CD14-positive monocyte (primary cell): ENCODE data around the gene ZIC5. TPM values are rescaled to one million over a fixed set of nuclear protein-coding genes. Genes with fewer than 3 reads are reported as not detected.

ENCODE experiments used
- DNase-seq, 3 donors: peaks; one replicate each; pipeline ENCODE4 v3.0.0-alpha.2; 2011 to 2022
- H2AFZ ChIP-seq: 2 replicates; pipeline ENCODE4 v1.6.0; 2012; ENCODE audit warnings: mild to moderate bottlenecking, low read depth, low read length, inconsistent platforms; ENCODE audit not compliant: insufficient read depth, poor library complexity, severe bottlenecking
- H3K27ac ChIP-seq, 2 donors: 1 replicate in 1 of 2; 2 replicates in 1 of 2; pipeline ENCODE4 v1.5.1; 2012 to 2013; ENCODE audit warnings: low read length in 2 of 2, control low read depth in 1 of 2, inconsistent platforms in 1 of 2, low read depth in 1 of 2, mild to moderate bottlenecking in 1 of 2
- H3K27me3 ChIP-seq, 2 donors: one replicate each; pipeline versions ENCODE4 v1.6.0 to v1.6.1; 2011 to 2013; ENCODE audit warnings: low read length in 2 of 2; ENCODE audit not compliant: control insufficient read depth in 2 of 2, insufficient read depth in 2 of 2
- H3K36me3 ChIP-seq, 2 donors: replicated peaks in 1 of 2; 1 replicate in 1 of 2; 2 replicates in 1 of 2; pipeline versions ENCODE4 v1.5.1 to v1.6.1; 2012 to 2013; ENCODE audit warnings: low read length in 2 of 2, control low read depth in 1 of 2, inconsistent platforms in 1 of 2, mild to moderate bottlenecking in 1 of 2; ENCODE audit not compliant: insufficient read depth in 2 of 2, control insufficient read depth in 1 of 2
- H3K4me1 ChIP-seq, 2 donors: 1 replicate in 1 of 2; 2 replicates in 1 of 2; pipeline versions ENCODE4 v1.5.1 to v1.6.1; 2012 to 2013; ENCODE audit warnings: low read length in 2 of 2, control low read depth in 1 of 2, inconsistent platforms in 1 of 2, mild to moderate bottlenecking in 1 of 2, moderate library complexity in 1 of 2; ENCODE audit not compliant: insufficient read depth in 2 of 2, control insufficient read depth in 1 of 2
- H3K4me2 ChIP-seq: replicated peaks from 2 replicates; pipeline ENCODE3; 2012; ENCODE audit warnings: low read length, moderate library complexity, mild to moderate bottlenecking; ENCODE audit not compliant: poor library complexity, severe bottlenecking; ENCODE audit errors: extremely low read depth
- H3K4me3 ChIP-seq, 3 experiments: fragments of 200-600 bp in 1 of 3; sonication (generic) in 1 of 3; replicated peaks in 1 of 3; 1 replicate in 2 of 3; 2 replicates in 1 of 3; pipeline ENCODE4 v1.5.1; 2011 to 2013; ENCODE audit warnings: low read length in 3 of 3, mild to moderate bottlenecking in 3 of 3, control low read depth in 2 of 3, low read depth in 2 of 3, inconsistent platforms in 1 of 3, moderate library complexity in 1 of 3
- H3K79me2 ChIP-seq: 2 replicates; pipeline ENCODE4 v1.6.0; 2012; ENCODE audit warnings: mild to moderate bottlenecking, control low read depth, inconsistent platforms, low read length, moderate library complexity; ENCODE audit not compliant: insufficient read depth
- H3K9ac ChIP-seq: 2 replicates; pipeline ENCODE4 v1.6.0; 2017; ENCODE audit warnings: low read length, mild to moderate bottlenecking; ENCODE audit not compliant: insufficient read depth, poor library complexity, severe bottlenecking
- H3K9me3 ChIP-seq, 2 donors: replicated peaks in 1 of 2; 1 replicate in 1 of 2; 2 replicates in 1 of 2; pipeline versions ENCODE4 v1.5.1 to v1.6.1; 2012 to 2013; ENCODE audit warnings: low read length in 2 of 2, control low read depth in 1 of 2; ENCODE audit not compliant: control insufficient read depth in 1 of 2, insufficient read depth in 1 of 2
- H4K20me1 ChIP-seq: 2 replicates; pipeline ENCODE4 v1.6.0; 2012; ENCODE audit warnings: mild to moderate bottlenecking, low read length, control low read depth, moderate library complexity; ENCODE audit not compliant: insufficient read depth
- H3K27ac Mint-ChIP-seq, 7 donors: one replicate each; pipeline ENCODE4 v1.8.0; 2020; ENCODE audit warnings: mild to moderate bottlenecking in 7 of 7, mixed read lengths in 7 of 7, moderate library complexity in 6 of 7, inconsistent platforms in 2 of 7
- H3K27me3 Mint-ChIP-seq, 3 donors: one replicate each; pipeline ENCODE4 v1.8.0; 2021 to 2022; ENCODE audit warnings: low read depth in 3 of 3, mild to moderate bottlenecking in 3 of 3, mixed read lengths in 3 of 3, moderate library complexity in 3 of 3, inconsistent platforms in 1 of 3
- H3K36me3 Mint-ChIP-seq, 2 donors: one replicate each; pipeline ENCODE4 v1.8.0; 2020; ENCODE audit warnings: mixed read lengths in 2 of 2, inconsistent platforms in 1 of 2, mild to moderate bottlenecking in 1 of 2
- H3K4me1 Mint-ChIP-seq: one replicate; pipeline ENCODE4 v1.8.0; 2020; ENCODE audit warnings: mild to moderate bottlenecking, mixed read lengths
- H3K4me3 Mint-ChIP-seq, 2 donors: one replicate each; pipeline ENCODE4 v1.8.0; 2020; ENCODE audit warnings: mild to moderate bottlenecking in 2 of 2, mixed read lengths in 2 of 2, moderate library complexity in 1 of 2
- H3K9me3 Mint-ChIP-seq, 7 donors: one replicate each; pipeline ENCODE4 v1.8.0; 2020 to 2022; ENCODE audit warnings: mixed read lengths in 7 of 7, mild to moderate bottlenecking in 6 of 7, moderate library complexity in 6 of 7, inconsistent platforms in 2 of 7
- WGBS: methylation state at CpG from one replicate; pipeline ENCODE4 v1.1.5; 2013; ENCODE audit warnings: missing lambda C conversion rate; ENCODE audit not compliant: insufficient coverage; 5-methylcytosine and 5-hydroxymethylcytosine counted together
- intact Hi-C, 2 donors: fragments of 100-400 bp; cut with micrococcal nuclease; formaldehyde crosslinking; loops; one replicate each; pipeline versions ENCODE4 v1.15.0 to v1.15.1; 2023
- polyA plus RNA-seq, 3 donors: library from polyadenylated mRNA; depleted of rRNA in 1 of 3; unstranded in 2 of 3; stranded (reverse) in 1 of 3; fragments of 300-500 nt in 2 of 3; fragments of >200 nt in 1 of 3; fragmentation: Illumina TruSeq in 2 of 3; gene quantifications; 1 replicate in 2 of 3; 2 replicates in 1 of 3; pipeline ENCODE4 v1.2.3, GENCODE V29; 2012 to 2021
- TF ChIP-seq, protein P1 (sequence below): fragments of 200-600 bp; IDR thresholded peaks from one replicate; pipeline ENCODE4 v1.8.0; 2022; ENCODE audit warnings: antibody characterized with exemption, mild to moderate bottlenecking

ZIC5 gene
- polyA plus RNA-seq, 3 donors = not detected

DNA sequence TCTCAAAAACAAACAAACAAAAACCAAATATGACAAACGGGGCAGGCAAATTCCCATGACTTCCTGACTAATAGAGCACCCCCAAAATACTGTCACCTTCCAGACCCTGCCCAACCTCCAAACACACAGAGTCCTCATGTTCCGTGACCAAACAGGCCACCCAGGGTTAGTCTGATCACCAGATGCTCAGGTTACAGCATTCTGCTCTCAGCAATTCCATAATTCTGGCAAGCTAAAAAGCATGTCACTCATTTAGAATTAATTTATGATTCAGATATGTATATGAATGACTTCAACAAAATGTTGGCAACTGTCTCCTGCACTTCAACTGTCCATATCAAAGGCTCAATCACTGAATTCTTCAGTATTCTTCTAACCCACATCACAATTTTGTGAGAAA, 52.4 kb downstream of the ZIC5 start:
- no peaks in the 10 kb centered on the region for H3K36me3 ChIP-seq
- Mint-ChIP-seq H3K9me3 (peaks cover 0 to 4% (median 0%) of the 10 kb centered on the region in 7 donors), H3K4me3 (peak overlapping the region in 1 of 2 donors; percentile 24), H3K27ac (no peak overlapping the region), H3K4me1 (peaks cover 2% of the 10 kb centered on the region), H3K36me3 (no peaks in the 10 kb centered on the region), H3K27me3 (peaks cover 26 to 51% (median 34%) of the 10 kb centered on the region in 3 donors)
- no peak overlapping the region for H3K4me3 ChIP-seq
- H3K9me3 ChIP-seq = no peaks in the 10 kb centered on the region
- no peaks in the 10 kb centered on the region for H3K79me2 ChIP-seq
- H4K20me1 ChIP-seq = no peaks in the 10 kb centered on the region
- no peak overlapping the region for H2AFZ ChIP-seq
- no peak for DNase-seq
- no peak overlapping the region for H3K4me2 ChIP-seq
- no peaks in the 10 kb centered on the region for H3K4me1 ChIP-seq
- TF ChIP-seq, protein P1, sequence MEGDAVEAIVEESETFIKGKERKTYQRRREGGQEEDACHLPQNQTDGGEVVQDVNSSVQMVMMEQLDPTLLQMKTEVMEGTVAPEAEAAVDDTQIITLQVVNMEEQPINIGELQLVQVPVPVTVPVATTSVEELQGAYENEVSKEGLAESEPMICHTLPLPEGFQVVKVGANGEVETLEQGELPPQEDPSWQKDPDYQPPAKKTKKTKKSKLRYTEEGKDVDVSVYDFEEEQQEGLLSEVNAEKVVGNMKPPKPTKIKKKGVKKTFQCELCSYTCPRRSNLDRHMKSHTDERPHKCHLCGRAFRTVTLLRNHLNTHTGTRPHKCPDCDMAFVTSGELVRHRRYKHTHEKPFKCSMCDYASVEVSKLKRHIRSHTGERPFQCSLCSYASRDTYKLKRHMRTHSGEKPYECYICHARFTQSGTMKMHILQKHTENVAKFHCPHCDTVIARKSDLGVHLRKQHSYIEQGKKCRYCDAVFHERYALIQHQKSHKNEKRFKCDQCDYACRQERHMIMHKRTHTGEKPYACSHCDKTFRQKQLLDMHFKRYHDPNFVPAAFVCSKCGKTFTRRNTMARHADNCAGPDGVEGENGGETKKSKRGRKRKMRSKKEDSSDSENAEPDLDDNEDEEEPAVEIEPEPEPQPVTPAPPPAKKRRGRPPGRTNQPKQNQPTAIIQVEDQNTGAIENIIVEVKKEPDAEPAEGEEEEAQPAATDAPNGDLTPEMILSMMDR = no peak
- no peak overlapping the region for H3K27ac ChIP-seq
- H3K9ac ChIP-seq = no peak overlapping the region
- intact Hi-C loops = loop anchor here in 1 of 2 donors (5.0 kb wide), 1 partner anchor 593 kb away; no protein-coding TSS in a partner anchor
- peaks cover 0 to 5% of the 10 kb centered on the region in 2 donors for H3K27me3 ChIP-seq
- 82% methylated on average over 1 of the region's 2 CpGs for WGBS

DNA sequence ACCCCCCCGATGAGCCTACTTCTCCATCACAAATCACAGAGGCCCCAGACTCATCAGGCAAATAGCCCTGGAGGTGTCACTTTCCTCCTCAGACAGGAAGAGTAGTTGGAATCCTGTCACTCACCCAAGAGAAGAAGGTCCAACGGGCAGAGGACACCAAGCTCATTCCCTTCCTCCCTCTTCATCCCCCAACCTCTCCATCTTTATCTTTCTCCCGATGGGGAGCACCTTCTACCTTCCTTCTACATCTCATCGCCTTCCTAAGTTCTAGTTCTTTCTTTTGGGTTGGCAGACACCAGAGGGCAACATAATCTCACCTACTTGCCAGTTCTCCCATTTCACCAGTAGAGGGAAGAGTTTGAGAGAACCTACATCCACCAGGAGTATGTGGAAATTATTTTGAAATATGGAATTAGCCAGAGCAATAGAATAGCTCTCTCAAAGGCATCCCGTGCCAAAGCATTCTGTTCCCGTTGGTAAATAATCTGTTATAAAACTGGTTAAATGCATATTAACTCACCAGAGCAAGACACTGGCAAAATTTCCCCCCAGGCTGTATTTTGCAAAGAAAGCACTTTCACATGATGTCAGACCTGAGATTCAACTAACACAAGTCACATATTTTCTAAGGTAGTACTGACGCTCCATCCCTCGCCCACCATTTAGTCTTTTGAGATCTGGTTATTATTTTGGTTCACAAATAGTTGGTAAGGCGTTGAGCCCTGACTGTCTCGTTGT, 55.0 kb downstream of the ZIC5 start:
- Histone ChIP-seq H3K27ac (no peak overlapping the region), H3K9me3 (no peaks in the 10 kb centered on the region), H4K20me1 (no peaks in the 10 kb centered on the region), H3K4me2 (no peak overlapping the region), H2AFZ (no peak overlapping the region), H3K36me3 (no peaks in the 10 kb centered on the region), H3K9ac (no peak overlapping the region), H3K79me2 (no peaks in the 10 kb centered on the region), H3K27me3 (peaks cover 0 to 9% of the 10 kb centered on the region in 2 donors), H3K4me3 (no peak overlapping the region), H3K4me1 (no peaks in the 10 kb centered on the region)
- Mint-ChIP-seq H3K4me1 (peaks cover 2% of the 10 kb centered on the region), H3K9me3 (peaks cover 0 to 2% (median 0%) of the 10 kb centered on the region in 7 donors), H3K36me3 (no peaks in the 10 kb centered on the region), H3K4me3 (no peak overlapping the region), H3K27me3 (peaks cover 30 to 55% (median 34%) of the 10 kb centered on the region in 3 donors), H3K27ac (no peak overlapping the region)
- TF ChIP-seq, protein P1 = peak; percentile 91
- intact Hi-C loops = loop anchor here (2.0 to 5.0 kb wide), 2 partner anchors 596 to 598 kb away; no protein-coding TSS in a partner anchor
- 60% methylated on average over 3 of the region's 10 CpGs for WGBS
- DNase-seq = peak; percentile 19 to 42 (median 23)
